AG04450 (cell line): ENCODE data around the gene SCAF4. TPM values are rescaled to one million over a fixed set of nuclear protein-coding genes. Genes with fewer than 3 reads are reported as not detected.
"Not testable (repeated sequence)": the region's sequence is repeated elsewhere in the genome, so short reads cannot be mapped to it uniquely, and the experiment has no call there.

Experiments
- CTCF ChIA-PET: fragments of 300-600, 350-600 bp; formaldehyde crosslinking; extraction: SDS; loops from one replicate; lab custom pipeline; 2022; ENCODE audit warnings: antibody characterized with exemption, inconsistent platforms; lab: Charles Lee
- POLR2A ChIA-PET: fragments of 350-600 bp; formaldehyde crosslinking; extraction: SDS; loops from one replicate; lab custom pipeline; 2021; ENCODE audit warnings: antibody characterized with exemption, inconsistent platforms; lab: Yijun Ruan, JAX
- DNase-seq: peaks from one replicate; pipeline ENCODE4 v3.0.0-alpha.2; 2011; ENCODE audit warnings: low read depth, low spot score
- H3K27ac ChIP-seq: one replicate; pipeline ENCODE4 v1.5.1; 2012; ENCODE audit warnings: low read depth, low read length, control low read depth
- H3K27me3 ChIP-seq: one replicate; pipeline ENCODE4 v1.6.0; 2012; ENCODE audit warnings: low read length; ENCODE audit not compliant: control insufficient read depth, insufficient read depth
- H3K4me3 ChIP-seq: 2 replicates; pipeline ENCODE4 v1.5.1; 2011; ENCODE audit warnings: mild to moderate bottlenecking, low read depth, low read length, control low read depth
- H3K9me3 ChIP-seq: 2 replicates; pipeline ENCODE4 v1.5.1; 2012; ENCODE audit warnings: low read length; ENCODE audit not compliant: control insufficient read depth, insufficient read depth
- polyA plus RNA-seq: library from polyadenylated mRNA; depleted of rRNA; stranded (reverse); fragments of >200 nt; gene quantifications from 2 replicates; pipeline ENCODE4 v1.2.3, GENCODE V29; 2011
- TF ChIP-seq, protein P1 (sequence below): IDR thresholded peaks from 2 replicates; pipeline ENCODE4 v1.5.1; 2011; ENCODE audit warnings: low read depth, low read length, control low read depth, inconsistent platforms

SCAF4 gene
- polyA plus RNA-seq, 1 experiment: 6.3 TPM

DNA sequence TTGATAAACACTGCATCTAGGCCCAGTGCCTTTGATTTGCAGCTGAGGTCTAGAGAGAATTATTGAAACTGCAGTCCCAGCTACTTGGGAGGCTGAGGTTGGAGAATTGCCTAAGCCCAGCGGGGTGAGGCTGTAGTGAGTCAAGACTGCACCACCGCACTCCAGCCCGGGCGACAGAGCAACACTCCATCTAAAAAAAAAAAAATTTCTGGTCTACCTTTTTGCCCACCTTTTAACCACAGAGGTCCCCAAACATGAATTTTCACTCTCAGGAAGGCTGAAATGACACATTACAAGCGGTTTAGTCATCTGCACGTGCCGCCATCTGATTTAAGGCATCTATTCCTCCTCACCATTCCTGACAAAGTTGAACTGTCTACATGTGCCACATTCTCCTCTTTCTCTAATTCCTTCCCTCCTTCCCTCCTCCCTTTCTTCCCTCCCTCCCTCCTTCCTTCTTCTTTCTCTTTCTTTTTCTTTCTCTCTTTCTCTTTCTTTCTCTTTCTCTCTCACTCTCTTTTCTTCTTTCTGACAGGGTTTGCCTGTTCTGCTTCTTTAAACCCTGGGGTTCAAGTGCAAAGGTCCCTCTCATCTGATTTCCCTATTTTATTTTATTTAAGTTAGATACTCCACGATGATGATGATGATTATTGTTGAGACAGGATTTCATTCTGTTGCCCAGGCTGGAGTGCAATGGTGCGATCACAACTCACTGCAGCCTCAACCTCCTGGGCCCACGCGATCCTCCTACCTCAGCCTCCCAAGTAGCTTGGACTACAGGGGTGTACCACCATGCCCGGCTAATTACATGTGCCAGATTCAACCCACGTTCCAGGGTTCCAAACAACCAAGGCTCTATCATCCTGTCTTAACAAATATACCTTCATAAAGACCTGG is 75.5 kb downstream of the SCAF4 start:
- H3K27ac ChIP-seq: no peak overlapping the region
- TF ChIP-seq, protein P1, sequence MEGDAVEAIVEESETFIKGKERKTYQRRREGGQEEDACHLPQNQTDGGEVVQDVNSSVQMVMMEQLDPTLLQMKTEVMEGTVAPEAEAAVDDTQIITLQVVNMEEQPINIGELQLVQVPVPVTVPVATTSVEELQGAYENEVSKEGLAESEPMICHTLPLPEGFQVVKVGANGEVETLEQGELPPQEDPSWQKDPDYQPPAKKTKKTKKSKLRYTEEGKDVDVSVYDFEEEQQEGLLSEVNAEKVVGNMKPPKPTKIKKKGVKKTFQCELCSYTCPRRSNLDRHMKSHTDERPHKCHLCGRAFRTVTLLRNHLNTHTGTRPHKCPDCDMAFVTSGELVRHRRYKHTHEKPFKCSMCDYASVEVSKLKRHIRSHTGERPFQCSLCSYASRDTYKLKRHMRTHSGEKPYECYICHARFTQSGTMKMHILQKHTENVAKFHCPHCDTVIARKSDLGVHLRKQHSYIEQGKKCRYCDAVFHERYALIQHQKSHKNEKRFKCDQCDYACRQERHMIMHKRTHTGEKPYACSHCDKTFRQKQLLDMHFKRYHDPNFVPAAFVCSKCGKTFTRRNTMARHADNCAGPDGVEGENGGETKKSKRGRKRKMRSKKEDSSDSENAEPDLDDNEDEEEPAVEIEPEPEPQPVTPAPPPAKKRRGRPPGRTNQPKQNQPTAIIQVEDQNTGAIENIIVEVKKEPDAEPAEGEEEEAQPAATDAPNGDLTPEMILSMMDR: no peak
- no peak overlapping the region for H3K4me3 ChIP-seq
- POLR2A ChIA-PET: no interaction called here
- CTCF ChIA-PET: no interaction called here
- no peak for DNase-seq
- no peaks in the 10 kb centered on the region; the same call in 1 of the 2 replicates for H3K9me3 ChIP-seq
- H3K27me3 ChIP-seq: no peaks in the 10 kb centered on the region

DNA sequence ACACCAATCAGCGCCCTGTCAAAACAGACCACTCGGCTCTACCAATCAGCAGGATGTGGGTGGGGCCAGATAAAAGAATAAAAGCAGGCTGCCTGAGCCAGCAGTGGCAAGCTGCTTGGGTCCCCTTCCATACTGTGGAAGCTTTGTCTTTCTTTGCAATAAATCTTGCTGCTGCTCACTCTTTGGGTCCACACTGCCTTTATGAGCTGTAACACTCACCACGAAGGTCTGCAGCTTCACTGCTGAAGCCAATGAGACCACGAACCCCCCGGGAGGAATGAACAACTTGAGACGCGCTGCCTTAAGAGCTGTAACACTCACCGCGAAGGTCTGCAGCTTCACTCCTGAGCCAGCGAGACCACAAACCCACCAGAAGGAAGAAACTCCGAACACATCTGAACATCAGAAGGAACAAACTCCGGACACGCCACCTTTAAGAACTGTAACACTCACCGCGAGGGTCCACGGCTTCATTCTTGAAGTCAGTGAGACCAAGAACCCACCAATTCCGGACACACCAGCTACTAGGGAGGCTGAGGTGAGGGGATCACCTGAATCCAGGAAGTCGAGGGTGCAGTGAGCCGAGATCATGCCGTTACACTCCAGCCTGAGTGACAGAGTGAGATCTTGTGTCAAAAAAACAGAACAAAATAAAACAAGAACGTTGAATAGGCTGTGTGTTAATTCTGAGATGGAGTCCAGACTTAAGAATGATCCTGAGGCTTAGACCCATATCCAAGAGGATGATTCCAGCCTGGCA is 76.9 kb downstream of the SCAF4 start:
- H3K27me3 ChIP-seq, H3K9me3 ChIP-seq, DNase-seq, H3K27ac ChIP-seq, H3K4me3 ChIP-seq, CTCF ChIA-PET, POLR2A ChIA-PET: not testable (repeated sequence)

DNA sequence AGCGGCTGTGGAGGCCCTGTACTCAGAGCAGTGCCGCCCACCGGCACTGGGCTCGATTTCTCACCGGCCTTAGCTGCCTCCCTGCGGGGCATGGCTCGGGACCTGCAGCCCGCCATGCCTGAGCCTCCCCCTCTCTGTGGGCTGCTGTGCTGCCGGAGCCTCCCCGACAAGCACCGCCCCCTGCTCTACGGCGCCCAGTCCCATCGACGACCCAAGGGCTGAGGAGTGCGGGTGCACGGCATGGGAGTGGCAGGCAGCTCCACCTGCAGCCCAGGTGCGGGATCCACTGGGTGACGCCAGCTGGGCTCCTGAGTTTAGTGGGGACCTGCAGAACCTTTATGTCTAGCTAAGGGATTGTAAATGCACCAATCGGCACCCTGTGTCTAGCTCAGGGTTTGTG is 77.6 kb downstream of the SCAF4 start:
- TF ChIP-seq, protein P1: no peak
- Histone ChIP-seq H3K9me3 (no peaks in the 10 kb centered on the region; the same call in 1 of the 2 replicates), H3K27me3 (no peaks in the 10 kb centered on the region), H3K4me3 (no peak overlapping the region), H3K27ac (no peak overlapping the region)
- POLR2A ChIA-PET: no interaction called here
- DNase-seq: no peak
- CTCF ChIA-PET: no interaction called here

DNA sequence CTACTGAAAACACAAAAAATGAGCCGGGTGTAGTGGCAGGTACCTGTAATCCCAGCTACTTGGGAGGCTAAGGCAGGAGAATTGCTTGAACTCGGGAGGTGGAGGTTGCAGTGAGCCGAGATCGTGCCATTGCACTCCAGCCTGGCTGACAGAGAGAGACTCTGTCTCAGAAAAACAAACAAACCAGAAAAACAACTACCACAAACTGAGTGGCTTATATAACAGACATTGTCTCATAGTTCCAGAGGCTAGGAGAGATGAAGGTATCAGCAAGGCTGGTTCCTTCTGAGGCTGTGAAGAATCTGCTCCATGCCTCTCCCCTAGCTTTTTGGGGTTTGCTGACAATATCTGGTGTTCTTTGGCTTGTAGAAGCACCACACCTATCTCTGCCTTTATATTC is 80.4 kb downstream of the SCAF4 start:
- H3K27ac ChIP-seq, DNase-seq, CTCF ChIA-PET, H3K4me3 ChIP-seq, H3K9me3 ChIP-seq, POLR2A ChIA-PET, H3K27me3 ChIP-seq: not testable (repeated sequence)

DNA sequence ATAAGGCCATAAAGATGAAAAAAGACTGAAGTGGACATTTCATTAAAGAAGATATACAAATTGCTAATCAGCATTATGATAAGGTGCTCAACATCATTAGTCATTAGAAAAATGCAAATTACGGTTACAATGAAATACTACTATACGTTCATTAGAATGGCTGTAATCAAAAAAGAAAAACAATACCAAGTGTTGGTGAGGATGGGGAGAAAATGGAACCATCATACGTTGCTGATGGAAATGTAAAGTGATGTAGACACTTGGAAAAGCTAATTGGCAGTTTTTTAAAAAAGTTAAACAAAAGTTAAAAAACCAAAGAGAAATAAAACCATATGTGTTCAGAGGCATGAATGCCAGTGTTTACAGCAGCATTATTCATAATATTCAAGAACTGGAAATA is 81.0 kb downstream of the SCAF4 start:
- ChIA-PET POLR2A (no interaction called here), CTCF (no interaction called here)
- DNase-seq: no peak
- no peaks in the 10 kb centered on the region; the same call in 1 of the 2 replicates for H3K9me3 ChIP-seq
- H3K27ac ChIP-seq: no peak overlapping the region
- TF ChIP-seq, protein P1: no peak
- H3K4me3 ChIP-seq: no peak overlapping the region
- H3K27me3 ChIP-seq: no peaks in the 10 kb centered on the region

DNA sequence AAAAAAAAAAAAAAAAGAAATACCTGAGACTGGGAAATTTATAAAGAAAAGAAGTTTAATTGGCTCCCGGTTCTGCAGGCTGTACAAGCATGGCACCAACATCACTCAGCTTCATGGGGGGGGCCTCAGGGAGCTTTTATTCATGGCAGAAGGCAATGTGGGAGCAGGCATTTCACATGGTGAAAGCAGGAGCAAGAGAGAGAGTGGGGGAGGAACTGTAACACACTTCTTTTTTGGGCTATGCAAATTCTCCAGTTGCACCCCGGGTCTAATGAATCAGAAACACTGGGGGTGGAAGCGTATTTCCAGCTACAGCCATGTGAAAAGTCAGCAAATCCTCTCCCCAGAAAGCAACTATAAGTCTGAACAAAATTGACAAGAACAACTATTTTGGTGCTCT is 84.3 kb downstream of the SCAF4 start:
- no peak for DNase-seq
- no peaks in the 10 kb centered on the region; the same call in 1 of the 2 replicates for H3K9me3 ChIP-seq
- TF ChIP-seq, protein P1: no peak
- ChIA-PET CTCF (no interaction called here), POLR2A (no interaction called here)
- no peaks in the 10 kb centered on the region for H3K27me3 ChIP-seq
- no peak overlapping the region for H3K27ac ChIP-seq
- no peak overlapping the region for H3K4me3 ChIP-seq
